ENCODE data around the gene PARP4.
"Not testable (repeated sequence)": the region's sequence is repeated elsewhere in the genome, so short reads cannot be mapped to it uniquely, and the experiment has no call there.

PARP4 gene

GRCh38 chr13:24512197-24512907 lies at the start of gene PARP4:
Gene PARP4 (minus strand): TSS chr13:24512778. CDS start chr13:24503776, 9,002 bp downstream.
- no peak for DNase-seq (ENCODE audit: low read depth)

- not testable (repeated sequence) for DNase-seq (ENCODE audit: low read depth)
These were observed 48.1 kb upstream of the PARP4 start for GRCh38 chr13:24560579-24561187.

GRCh38 chr13:24559431-24560218 lies 47.0 kb upstream of the PARP4 start:
- not testable (repeated sequence) for DNase-seq (ENCODE audit: low read depth)

GRCh38 chr13:24557081-24557480 lies 44.5 kb upstream of the PARP4 start:
- DNase-seq (ENCODE audit: low read depth): no peak

- DNase-seq (ENCODE audit: low read depth): not testable (repeated sequence)
These were observed 41.3 kb upstream of the PARP4 start for GRCh38 chr13:24553892-24554291.

GRCh38 chr13:24541476-24542352 lies 29.1 kb upstream of the PARP4 start:
- DNase-seq (ENCODE audit: low read depth): not testable (repeated sequence)

- DNase-seq (ENCODE audit: low read depth): no peak
These were observed 28.5 kb upstream of the PARP4 start for GRCh38 chr13:24541127-24541475.

GRCh38 chr13:24540236-24541126 lies 27.9 kb upstream of the PARP4 start:
- DNase-seq (ENCODE audit: low read depth): no peak

- no peak for DNase-seq (ENCODE audit: low read depth)
These were observed 27.1 kb upstream of the PARP4 start for GRCh38 chr13:24539500-24540165.

GRCh38 chr13:24529478-24529877 lies 16.9 kb upstream of the PARP4 start:
- DNase-seq (ENCODE audit: low read depth): no peak

- no peak for DNase-seq (ENCODE audit: low read depth)
These were observed 16.3 kb upstream of the PARP4 start for GRCh38 chr13:24528816-24529398.

GRCh38 chr13:24527266-24527775 lies 14.7 kb upstream of the PARP4 start:
- no peak for DNase-seq (ENCODE audit: low read depth)

- DNase-seq (ENCODE audit: low read depth): no peak
These were observed 8.2 kb upstream of the PARP4 start for GRCh38 chr13:24520733-24521132.

GRCh38 chr13:24516919-24517318 lies 4.3 kb upstream of the PARP4 start:
- no peak for DNase-seq (ENCODE audit: low read depth)

- no peak for DNase-seq (ENCODE audit: low read depth)
These were observed 283 bp upstream of the PARP4 start for GRCh38 chr13:24512908-24513213.

GRCh38 chr13:24511816-24512196 lies 772 bp downstream of the PARP4 start:
- no peak for DNase-seq (ENCODE audit: low read depth)

GRCh38 chr13:24511019-24511815 lies 1.4 kb downstream of the PARP4 start:
- DNase-seq (ENCODE audit: low read depth): no peak

- DNase-seq (ENCODE audit: low read depth): no peak
These were observed 5.8 kb downstream of the PARP4 start for GRCh38 chr13:24506698-24507335.

GRCh38 chr13:24506283-24506682 lies 6.3 kb downstream of the PARP4 start:
- not testable (repeated sequence) for DNase-seq (ENCODE audit: low read depth)
